GDM1 (cell line): ENCODE results near the gene TRIM74.
"Not testable (repeated sequence)": the region's sequence is repeated elsewhere in the genome, so short reads cannot be mapped to it uniquely, and the experiment has no call there.

ENCODE experiments used
- DNase-seq: peaks from one replicate; lab custom pipeline; 2025; lab: John Stamatoyannopoulos, UW

The TRIM74 gene

GRCh38 chr7:72954563-72955198 is 14.6 kb downstream of the TRIM74 start:
- DNase-seq, result not testable (repeated sequence)

GRCh38 chr7:72953901-72954562 is 15.2 kb downstream of the TRIM74 start:
- not testable (repeated sequence) for DNase-seq

GRCh38 chr7:72950432-72950831 is 18.8 kb downstream of the TRIM74 start:
- not testable (repeated sequence) for DNase-seq

GRCh38 chr7:72949686-72950085 is 19.6 kb downstream of the TRIM74 start:
- DNase-seq, result not testable (repeated sequence)

- DNase-seq, result not testable (repeated sequence)
Measured at GRCh38 chr7:72949276-72949675, 20.0 kb downstream of the TRIM74 start.

GRCh38 chr7:72948714-72949113 is 20.6 kb downstream of the TRIM74 start:
- DNase-seq, result not testable (repeated sequence)

GRCh38 chr7:72946130-72946745 is 23.0 kb downstream of the TRIM74 start:
- not testable (repeated sequence) for DNase-seq

- not testable (repeated sequence) for DNase-seq
Measured at GRCh38 chr7:72945597-72945996, 23.7 kb downstream of the TRIM74 start.

- DNase-seq, result not testable (repeated sequence)
Measured at GRCh38 chr7:72944937-72945336, 24.3 kb downstream of the TRIM74 start.

- not testable (repeated sequence) for DNase-seq
Measured at GRCh38 chr7:72942956-72943355, 26.3 kb downstream of the TRIM74 start.

- DNase-seq, result not testable (repeated sequence)
Measured at GRCh38 chr7:72942022-72942705, 27.1 kb downstream of the TRIM74 start.

- DNase-seq, result not testable (repeated sequence)
Measured at GRCh38 chr7:72928216-72928615, 41.0 kb downstream of the TRIM74 start.

GRCh38 chr7:72927791-72928190 is 41.5 kb downstream of the TRIM74 start:
- not testable (repeated sequence) for DNase-seq

- DNase-seq, result no peak
Measured at GRCh38 chr7:72925546-72926120, 43.6 kb downstream of the TRIM74 start.

GRCh38 chr7:72924733-72925545 is 44.3 kb downstream of the TRIM74 start, which contains the start of gene POM121:
TSS of gene POM121 (plus strand) at chr7:72925095. CDS start at chr7:72925122, 27 bp downstream.
- DNase-seq, result peak; percentile 79

- no peak for DNase-seq
Measured at GRCh38 chr7:72924386-72924732, 44.9 kb downstream of the TRIM74 start.

GRCh38 chr7:72919256-72919775 is 50.0 kb downstream of the TRIM74 start:
- no peak for DNase-seq

GRCh38 chr7:72914756-72915525 is 54.3 kb downstream of the TRIM74 start:
- DNase-seq, result not testable (repeated sequence)

GRCh38 chr7:72913750-72914149 is 55.5 kb downstream of the TRIM74 start:
- not testable (repeated sequence) for DNase-seq

- not testable (repeated sequence) for DNase-seq
Measured at GRCh38 chr7:72911395-72911794, 57.9 kb downstream of the TRIM74 start.
